Measurements from ENCODE around the gene UBE2C.

GRCh38 chr20:45772693-45773092, 39.8 kb upstream of the UBE2C start:
- TF ChIP-seq CTCF (IDR thresholded peaks at IDR 0.05; ENCODE audit: low read depth, low read length) (no peak), EZH2phosphoT487 (IDR thresholded peaks at IDR 0.05; ENCODE audit: low read depth) (no peak)
